Transverse colon (tissue), 4 donors: Measurements from ENCODE around the gene NRCAM. TPM values are rescaled to one million over a fixed set of nuclear protein-coding genes. Genes with fewer than 3 reads are reported as not detected.

Source experiments
- DNase-seq: peaks from one replicate; pipeline ENCODE4 v3.0.0-alpha.2; 2019
- H3K27ac ChIP-seq, 4 donors: fragments of 200-600 bp; sonication (generic); 2 replicates each; pipeline ENCODE4 v1.5.1; 2016 to 2018; ENCODE audit warnings: inconsistent platforms in 4 of 4
- H3K27me3 ChIP-seq: fragments of 200-600 bp; sonication (generic); 2 replicates; pipeline ENCODE4 v1.5.1; 2017; ENCODE audit warnings: inconsistent platforms
- H3K36me3 ChIP-seq, 4 donors: fragments of 200-600 bp; sonication (generic); 2 replicates each; pipeline ENCODE4 v1.5.1; 2017 to 2019; ENCODE audit warnings: inconsistent platforms in 4 of 4
- H3K4me1 ChIP-seq, 4 donors: fragments of 200-600 bp; sonication (generic); 2 replicates each; pipeline ENCODE4 v1.5.1; 2017 to 2020; ENCODE audit warnings: inconsistent platforms in 4 of 4
- H3K4me3 ChIP-seq, 4 donors: fragments of 200-600 bp; sonication (generic); 1 replicate in 1 of 4; 2 replicates in 3 of 4; pipeline versions ENCODE4 v1.5.1 to v1.6.1; 2017 to 2019; ENCODE audit warnings: inconsistent platforms in 4 of 4
- H3K9me3 ChIP-seq, 2 donors: fragments of 200-600 bp; sonication (generic); 2 replicates each; pipeline ENCODE4 v1.5.1; 2017 to 2019; ENCODE audit warnings: inconsistent platforms in 2 of 2
- EP300 ChIP-seq: sonication (generic); formaldehyde crosslinking; IDR thresholded peaks from one replicate; pipeline ENCODE4 v1.6.1; 2017; ENCODE audit warnings: antibody characterized with exemption, low read depth
- POLR2A ChIP-seq: fragments of 450-650 bp; IDR thresholded peaks from one replicate; pipeline ENCODE4 v1.6.1; 2016; ENCODE audit warnings: antibody characterized with exemption, mild to moderate bottlenecking, moderate library complexity
- POLR2AphosphoS5 ChIP-seq, 3 donors: sonication (generic); formaldehyde crosslinking; IDR thresholded peaks; one replicate each; pipeline ENCODE4 v1.6.1; 2016; ENCODE audit warnings: antibody characterized with exemption in 3 of 3
- WGBS, 2 donors: methylation state at CpG; one replicate each; pipeline ENCODE4 v1.1.5; 2018; ENCODE audit warnings: low coverage in 1 of 2; 5-methylcytosine and 5-hydroxymethylcytosine counted together
- in situ Hi-C, 4 donors: fragments of 200-750 bp; cut with MboI; loops; one replicate each; pipeline versions ENCODE4 v1.15.0 to v1.15.1; 2017; ENCODE audit warnings: low sequenced_read_pairs in 3 of 4, low pct_ligation_motif_present in 1 of 4, low pct_unique_long_range_greater_than_20kb in 1 of 4
- intact Hi-C: fragments of 100-400 bp; cut with DNase I; formaldehyde crosslinking; loops from one replicate; pipeline ENCODE4 v1.15.1; 2023; ENCODE audit warnings: low total_unique reads
- total RNA-seq, 4 donors: library from RNA; depleted of rRNA; stranded (reverse); fragments of >200 nt; gene quantifications; one replicate each; pipeline ENCODE4 v1.1.0, GENCODE V29; 2016
- TF ChIP-seq, protein P1 (sequence below), 5 experiments: fragments of 200-600 bp in 3 of 5; fragments of 450-650 bp in 2 of 5; sonication (generic) in 3 of 5; IDR thresholded peaks; 1 replicate in 2 of 5; 2 replicates in 3 of 5; pipeline ENCODE4 v1.5.1; 2016 to 2017; ENCODE audit warnings: antibody characterized with exemption in 5 of 5, inconsistent platforms in 3 of 5, mild to moderate bottlenecking in 2 of 5, moderate library complexity in 1 of 5

Gene NRCAM
- total RNA-seq, 4 donors from 2014 or later: 0.60 to 2.5 (median 1.8) TPM

DNA sequence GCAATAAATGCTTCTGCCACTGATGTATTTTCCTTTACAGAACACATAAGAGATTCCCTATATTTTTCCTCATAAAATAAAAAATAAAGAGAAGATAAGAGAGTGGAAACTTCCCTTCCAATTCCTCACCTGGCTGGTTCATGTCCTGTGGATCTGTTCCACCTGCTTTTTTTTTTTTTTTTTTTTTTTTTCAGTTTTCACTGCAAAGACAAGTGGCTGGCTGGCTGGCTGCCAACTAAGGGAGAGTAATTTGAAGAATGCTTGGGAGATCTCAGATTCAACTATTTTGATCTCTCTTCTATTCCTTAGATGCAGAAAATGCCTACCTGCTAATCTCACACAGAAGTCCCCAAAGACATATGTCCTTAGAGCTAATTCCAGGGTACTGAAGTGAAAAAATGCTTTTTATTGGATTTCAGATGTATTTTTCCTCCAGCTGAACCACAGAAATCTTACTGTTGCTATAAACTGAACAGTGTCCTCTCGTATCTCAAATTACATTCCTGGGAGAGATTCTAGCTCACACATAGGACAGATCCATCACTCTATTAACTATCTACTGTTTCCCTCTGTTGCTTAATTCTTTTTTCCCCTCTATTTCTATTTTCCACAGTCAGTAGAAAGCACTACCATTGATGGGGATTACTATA, 120.8 kb downstream of the NRCAM start:
- in situ Hi-C loops: no loop called here
- Histone ChIP-seq H3K27me3 (no peaks in the 10 kb centered on the region), H3K36me3 (no peaks in the 10 kb centered on the region), H3K4me1 (no peaks in the 10 kb centered on the region), H3K9me3 (no peaks in the 10 kb centered on the region), H3K4me3 (no peak overlapping the region), H3K27ac (no peak overlapping the region)
- 20 to 22% methylated on average over 1 of the region's 1 CpG for whole genome bisulfite sequencing, 2 donors
- DNase-seq: no peak
- intact Hi-C loops: no loop called here
- TF ChIP-seq, protein P1, sequence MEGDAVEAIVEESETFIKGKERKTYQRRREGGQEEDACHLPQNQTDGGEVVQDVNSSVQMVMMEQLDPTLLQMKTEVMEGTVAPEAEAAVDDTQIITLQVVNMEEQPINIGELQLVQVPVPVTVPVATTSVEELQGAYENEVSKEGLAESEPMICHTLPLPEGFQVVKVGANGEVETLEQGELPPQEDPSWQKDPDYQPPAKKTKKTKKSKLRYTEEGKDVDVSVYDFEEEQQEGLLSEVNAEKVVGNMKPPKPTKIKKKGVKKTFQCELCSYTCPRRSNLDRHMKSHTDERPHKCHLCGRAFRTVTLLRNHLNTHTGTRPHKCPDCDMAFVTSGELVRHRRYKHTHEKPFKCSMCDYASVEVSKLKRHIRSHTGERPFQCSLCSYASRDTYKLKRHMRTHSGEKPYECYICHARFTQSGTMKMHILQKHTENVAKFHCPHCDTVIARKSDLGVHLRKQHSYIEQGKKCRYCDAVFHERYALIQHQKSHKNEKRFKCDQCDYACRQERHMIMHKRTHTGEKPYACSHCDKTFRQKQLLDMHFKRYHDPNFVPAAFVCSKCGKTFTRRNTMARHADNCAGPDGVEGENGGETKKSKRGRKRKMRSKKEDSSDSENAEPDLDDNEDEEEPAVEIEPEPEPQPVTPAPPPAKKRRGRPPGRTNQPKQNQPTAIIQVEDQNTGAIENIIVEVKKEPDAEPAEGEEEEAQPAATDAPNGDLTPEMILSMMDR (IDR thresholded peaks at IDR 0.05): no peak
- TF ChIP-seq EP300 (no peak), POLR2AphosphoS5 (IDR thresholded peaks at IDR 0.05) (no peak), POLR2A (no peak)

DNA sequence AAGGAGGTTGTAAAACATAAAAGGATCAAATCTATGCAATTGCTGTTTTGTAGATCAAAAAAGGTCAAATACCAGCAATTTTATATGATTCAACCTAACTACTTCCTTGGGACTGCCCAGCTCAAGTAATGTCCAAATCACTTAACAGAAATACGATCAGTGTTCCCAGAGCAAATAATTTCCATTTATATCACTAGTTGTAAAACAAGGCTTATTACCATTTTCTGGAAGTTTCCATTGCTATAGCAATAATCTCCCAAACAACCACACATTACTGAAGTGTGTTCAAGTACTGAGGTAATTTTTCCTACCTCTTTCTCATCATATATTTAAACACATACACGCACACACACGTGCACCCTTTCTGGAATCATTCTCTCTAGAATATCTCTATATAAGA, 123.3 kb downstream of the NRCAM start:
- H3K36me3 ChIP-seq: no peaks in the 10 kb centered on the region
- H3K4me3 ChIP-seq: no peak overlapping the region
- H3K4me1 ChIP-seq: no peaks in the 10 kb centered on the region
- 70 to 73% methylated on average over 3 of the region's 3 CpGs for WGBS, 2 donors
- H3K27ac ChIP-seq: no peak overlapping the region
- no peaks in the 10 kb centered on the region for H3K27me3 ChIP-seq
- in situ Hi-C loops (no loop called here), intact Hi-C loops (no loop called here)
- no peak for TF ChIP-seq EP300
- TF ChIP-seq POLR2AphosphoS5 (IDR thresholded peaks at IDR 0.05): no peak
- no peak for TF ChIP-seq POLR2A
- TF ChIP-seq, protein P1 (IDR thresholded peaks at IDR 0.05): no peak
- no peak for DNase-seq
- no peaks in the 10 kb centered on the region for H3K9me3 ChIP-seq

DNA sequence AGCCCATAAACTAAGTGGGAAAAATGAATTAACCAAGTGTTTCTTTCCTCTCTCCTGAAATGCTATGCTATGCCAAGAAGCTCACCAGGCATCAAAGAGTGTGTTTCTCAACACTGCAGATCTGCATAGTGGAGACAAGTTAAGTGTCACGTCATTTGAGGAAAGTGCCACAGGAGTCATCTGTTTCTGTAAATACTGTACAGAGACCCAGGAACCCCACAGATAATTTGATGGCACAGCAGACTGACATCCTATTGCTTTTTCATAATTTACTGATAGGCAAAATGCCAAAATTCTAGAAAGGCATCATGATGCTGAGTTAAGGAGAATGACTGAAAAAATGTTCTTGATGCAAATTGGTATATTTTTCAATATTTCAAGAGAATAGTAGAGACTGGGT, 124.3 kb downstream of the NRCAM start:
- intact Hi-C loops: no loop called here

DNA sequence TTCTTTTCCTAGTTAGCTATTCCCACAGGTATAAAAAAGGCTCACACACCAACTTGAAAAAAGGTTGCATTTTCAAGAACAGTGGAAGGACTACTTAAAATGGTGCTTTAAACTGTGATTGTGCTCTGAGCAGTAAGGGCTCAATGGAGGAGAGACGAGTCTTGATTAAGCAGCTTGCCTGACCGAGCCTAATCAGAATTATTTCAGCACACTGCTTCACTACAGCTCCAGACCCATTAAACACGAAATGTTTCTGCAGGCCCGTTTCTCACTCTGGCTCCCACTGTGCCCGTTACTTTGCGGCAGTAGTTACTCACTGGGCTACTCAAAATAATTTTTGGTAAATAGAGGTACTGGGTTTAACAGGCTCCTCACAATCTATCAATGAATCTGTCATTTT, 126.0 kb downstream of the NRCAM start:
- in situ Hi-C loops (no loop called here), intact Hi-C loops (no loop called here)
- Histone ChIP-seq H3K4me3 (no peak overlapping the region), H3K36me3 (no peaks in the 10 kb centered on the region), H3K4me1 (no peaks in the 10 kb centered on the region), H3K9me3 (no peaks in the 10 kb centered on the region), H3K27ac (no peak overlapping the region), H3K27me3 (no peaks in the 10 kb centered on the region)
- TF ChIP-seq, protein P1 (IDR thresholded peaks at IDR 0.05): no peak
- TF ChIP-seq EP300 (no peak), POLR2AphosphoS5 (IDR thresholded peaks at IDR 0.05) (no peak), POLR2A (no peak)
- WGBS, 2 donors: 95 to 100% methylated on average over 2 to 6 of the region's 6 CpGs
- DNase-seq: no peak

More for the DNA sequence above, 124.3 kb downstream of the NRCAM start:
- WGBS, 2 donors: 66 to 67% methylated on average over 1 of the region's 1 CpG
- no peak overlapping the region for H3K4me3 ChIP-seq
- no peaks in the 10 kb centered on the region for H3K4me1 ChIP-seq
- H3K9me3 ChIP-seq: no peaks in the 10 kb centered on the region
- H3K27me3 ChIP-seq: no peaks in the 10 kb centered on the region
- H3K27ac ChIP-seq: no peak overlapping the region
- in situ Hi-C loops: no loop called here
- H3K36me3 ChIP-seq: no peaks in the 10 kb centered on the region
- TF ChIP-seq, protein P1 (IDR thresholded peaks at IDR 0.05): no peak
- TF ChIP-seq POLR2A: no peak
- TF ChIP-seq EP300: no peak
- TF ChIP-seq POLR2AphosphoS5 (IDR thresholded peaks at IDR 0.05): no peak
- DNase-seq: no peak
